OCI-LY7 (cell line): ENCODE results near the gene DENND6B. TPM values are rescaled to one million over a fixed set of nuclear protein-coding genes. Genes with fewer than 3 reads are reported as not detected.
A peak's percentile ranks its signal among the peaks of the same experiment; 100 is the strongest.

Source experiments
- BruUV-seq: library from RNA; stranded (reverse); fragments of 400-500 nt; replicated peaks from 2 replicates; lab custom pipeline; 2021; lab: Mats Ljungman, UMichigan
- CTCF ChIA-PET: fragments of 300-600 bp; sonication (Branson Sonifier 250); formaldehyde crosslinking; loops from one replicate; lab custom pipeline; 2022; ENCODE audit warnings: antibody characterized with exemption; ENCODE audit not compliant: unreplicated experiment; lab: Charles Lee
- POLR2A ChIA-PET: fragments of 300-600 bp; sonication (Branson Sonifier 250); formaldehyde crosslinking; loops from one replicate; lab custom pipeline; 2022; ENCODE audit warnings: antibody characterized with exemption; lab: Charles Lee
- DNase-seq: peaks from one replicate; pipeline ENCODE4 v3.0.0-alpha.2; 2015; ENCODE audit warnings: low spot score
- H2AFZ ChIP-seq: fragments of 200-600 bp; sonication (generic), shearing (Covaris generic); 2 replicates; pipeline ENCODE4 v1.6.1; 2014; ENCODE audit warnings: mild to moderate bottlenecking, antibody characterized with exemption, low read length, moderate library complexity
- H3K27ac ChIP-seq: fragments of 200-600 bp; sonication (generic); 2 replicates; pipeline ENCODE4 v1.5.1; 2014; ENCODE audit warnings: mixed run types, low read depth, mild to moderate bottlenecking, moderate library complexity, low read length, inconsistent platforms; ENCODE audit not compliant: poor library complexity, severe bottlenecking
- H3K36me3 ChIP-seq: fragments of 200-600 bp; sonication (generic); 2 replicates; pipeline ENCODE4 v1.6.1; 2014; ENCODE audit warnings: mild to moderate bottlenecking, antibody characterized with exemption, low read length, moderate library complexity, mixed read lengths; ENCODE audit not compliant: insufficient read depth
- H3K4me1 ChIP-seq: fragments of 200-600 bp; sonication (generic); 2 replicates; pipeline ENCODE4 v1.5.1; 2014; ENCODE audit warnings: mild to moderate bottlenecking, low read length; ENCODE audit not compliant: insufficient read depth, poor library complexity, severe bottlenecking
- H3K4me2 ChIP-seq: fragments of 200-600 bp; sonication (generic); 2 replicates; pipeline ENCODE4 v1.6.1; 2014; ENCODE audit warnings: mild to moderate bottlenecking, low read length
- H3K4me3 ChIP-seq: fragments of 200-600 bp; sonication (generic); 2 replicates; pipeline ENCODE4 v1.5.1; 2014; ENCODE audit warnings: mild to moderate bottlenecking, low read depth, low read length; ENCODE audit not compliant: poor library complexity, severe bottlenecking
- H3K79me2 ChIP-seq: fragments of 200-600 bp; sonication (generic); 2 replicates; pipeline ENCODE4 v1.6.1; 2016; ENCODE audit warnings: low read depth, mild to moderate bottlenecking, low read length, moderate library complexity, mixed read lengths; ENCODE audit not compliant: insufficient read depth
- H3K9me2 ChIP-seq: fragments of 200-600 bp; sonication (generic); 2 replicates; pipeline ENCODE4 v1.6.1; 2016; ENCODE audit warnings: mild to moderate bottlenecking, low read length, mixed read lengths; ENCODE audit not compliant: insufficient read depth
- H3K9me3 ChIP-seq: fragments of 200-600 bp; sonication (generic); 2 replicates; pipeline ENCODE4 v1.6.1; 2014; ENCODE audit warnings: mild to moderate bottlenecking, mixed run types, low read length, mixed read lengths
- H4K20me1 ChIP-seq: fragments of 200-600 bp; sonication (generic); 2 replicates; pipeline ENCODE4 v1.6.1; 2014; ENCODE audit warnings: mild to moderate bottlenecking, antibody characterized with exemption, low read length, moderate library complexity, mixed read lengths; ENCODE audit not compliant: insufficient read depth
- CTCF ChIP-seq: fragments of 200-600 bp; sonication (generic); conservative IDR thresholded peaks from 2 replicates; pipeline ENCODE4 v1.5.1; 2014; ENCODE audit warnings: mild to moderate bottlenecking, antibody characterized with exemption, low read length, moderate library complexity, mixed read lengths
- EZH2phosphoT487 ChIP-seq: fragments of 200-600 bp; sonication (generic); IDR thresholded peaks from 2 replicates; pipeline ENCODE4 v1.6.1; 2018; ENCODE audit warnings: low read depth, borderline replicate concordance, mild to moderate bottlenecking, mixed run types, antibody characterized with exemption, low read length, moderate library complexity, mixed read lengths
- intact Hi-C: fragments of 100-400 bp; cut with micrococcal nuclease; formaldehyde crosslinking; loops from one replicate; pipeline ENCODE4 v1.10.0; 2022; ENCODE audit not compliant: unreplicated experiment
- total RNA-seq, 2 experiments: library from RNA; depleted of rRNA in 1 of 2; stranded (reverse); fragments of >200 nt in 1 of 2; shearing (Covaris generic) in 1 of 2; gene quantifications; 2 replicates each; pipeline ENCODE4 v1.2.3, GENCODE V29; 2014 to 2022

The DENND6B gene
- total RNA-seq, 2 experiments from 2014 or later, result 31.6 to 45.0 TPM

GRCh38 chr22:50299785-50300619 is 26.8 kb downstream of the DENND6B start:
- no peaks in the 10 kb centered on the region for H3K79me2 ChIP-seq
- peak overlapping the region; percentile 55 for H3K4me3 ChIP-seq
- H3K4me2 ChIP-seq, result peak overlapping the region; percentile 49
- no peak overlapping the region for H3K27ac ChIP-seq
- H3K36me3 ChIP-seq, result no peaks in the 10 kb centered on the region
- H4K20me1 ChIP-seq, result no peaks in the 10 kb centered on the region
- no peak for TF ChIP-seq EZH2phosphoT487
- TF ChIP-seq CTCF, result no peak
- ChIA-PET POLR2A (interaction anchor here (0.6 kb wide), 1 partner anchor 25 kb away, joined by 3 read pairs; no protein-coding TSS in a partner anchor), CTCF (no interaction called here)
- H3K9me2 ChIP-seq, result no peaks in the 10 kb centered on the region
- H3K4me1 ChIP-seq, result peaks cover 76% of the 10 kb centered on the region
- BruUV-seq, result no TSS peak
- no peaks in the 10 kb centered on the region for H3K9me3 ChIP-seq
- H2AFZ ChIP-seq, result peak overlapping the region; percentile 18; the same call in 1 of the 2 replicates
- DNase-seq, result no peak
- intact Hi-C loops, result no loop called here

GRCh38 chr22:50298937-50299784 is 27.7 kb downstream of the DENND6B start:
- no TSS peak for BruUV-seq
- H3K4me1 ChIP-seq, result peaks cover 76% of the 10 kb centered on the region
- peak overlapping the region; percentile 49 for H3K4me2 ChIP-seq

More at GRCh38 chr22:50298937-50299784, 27.7 kb downstream of the DENND6B start:
- CTCF ChIA-PET, result no interaction called here
- intact Hi-C loops, result no loop called here
- Histone ChIP-seq H3K79me2 (no peaks in the 10 kb centered on the region), H2AFZ (peak overlapping the region; percentile 18; the same call in 1 of the 2 replicates), H3K9me3 (no peaks in the 10 kb centered on the region), H4K20me1 (no peaks in the 10 kb centered on the region), H3K36me3 (no peaks in the 10 kb centered on the region), H3K9me2 (no peaks in the 10 kb centered on the region), H3K4me3 (peak overlapping the region; percentile 55), H3K27ac (no peak overlapping the region)
- DNase-seq, result no peak
- POLR2A ChIA-PET, result no interaction called here
- no peak for TF ChIP-seq CTCF
- no peak for TF ChIP-seq EZH2phosphoT487
